ENCODE measurements around the gene COPS9. TPM values are rescaled to one million over a fixed set of nuclear protein-coding genes. Genes with fewer than 3 reads are reported as not detected.
A peak's percentile ranks its signal among the peaks of the same experiment; 100 is the strongest.

COPS9 gene
- total and polyA plus RNA-seq, 2 donors (not counting 1 experiment from before 2014, with no cell fraction given), result 48.7 to 69.9 TPM

- peak overlapping the region; percentile 93 for H3K4me3 Mint-ChIP-seq
- no peaks in the 10 kb centered on the region for H3K9me3 Mint-ChIP-seq (ENCODE audit: insufficient read depth)
- peak overlapping the region; percentile 61 for H3K27ac Mint-ChIP-seq
- peaks cover 19% of the 10 kb centered on the region for H4K20me1 ChIP-seq (ENCODE audit: control insufficient read depth, insufficient read depth, low read length, poor library complexity, severe bottlenecking)
- ATAC-seq (ENCODE audit: low read depth) (no peak), DNase-seq (no peak)
- no peak overlapping the region for H3K4me3 ChIP-seq (ENCODE audit: control extremely low read depth in 1 of 5, extremely low read depth in 1 of 5, insufficient read depth in 1 of 5, low read depth in 2 of 5, low read length in 4 of 5)
- H3K79me2 ChIP-seq (ENCODE audit: control insufficient read depth, insufficient read depth, low read length), result peaks cover 33% of the 10 kb centered on the region
- POLR2A ChIA-PET, result no interaction called here
- peaks cover 0 to 36% of the 10 kb centered on the region in 2 experiments for H3K36me3 ChIP-seq (replicated peaks in 1 of 2; ENCODE audit: control extremely low read depth in 1 of 2, control insufficient read depth in 1 of 2, extremely low read depth in 1 of 2, insufficient read depth in 2 of 2, low read length in 1 of 2)
- H3K27me3 ChIP-seq (replicated peaks in 1 of 4; ENCODE audit: control extremely low read depth in 1 of 4, control insufficient read depth in 3 of 4, insufficient read depth in 4 of 4, low read length in 3 of 4), result no peaks in the 10 kb centered on the region
- no peak overlapping the region for H3K27ac ChIP-seq (ENCODE audit: low read length in 2 of 2)
- no peak overlapping the region for H3K9ac ChIP-seq (ENCODE audit: low read length)
- CTCF ChIA-PET, result interaction anchor here (1.6 kb wide), 1 partner anchor 9 kb away, joined by 6 read pairs; no protein-coding TSS in a partner anchor
- H3K27me3 Mint-ChIP-seq, result peaks cover 3% of the 10 kb centered on the region
- no peak overlapping the region for H3K4me2 ChIP-seq (replicated peaks; ENCODE audit: low read depth, low read length, poor library complexity, severe bottlenecking)
- H3K4me1 ChIP-seq (ENCODE audit: control insufficient read depth in 2 of 2, insufficient read depth in 2 of 2, low read length in 2 of 2), result peaks cover 12 to 22% of the 10 kb centered on the region in 2 donors
- H3K9me3 ChIP-seq (ENCODE audit: control extremely low read depth in 1 of 3, control insufficient read depth in 2 of 3, insufficient read depth in 1 of 3, low read length in 2 of 3), result no peaks in the 10 kb centered on the region
- 95% methylated on average over 6 of the region's 6 CpGs for WGBS (ENCODE audit: insufficient coverage)
- no peak overlapping the region for H2AFZ ChIP-seq (ENCODE audit: insufficient read depth, low read depth, low read length, poor library complexity, severe bottlenecking)
- peaks cover 29% of the 10 kb centered on the region for H3K4me1 Mint-ChIP-seq
- intact Hi-C loops (cut with micrococcal nuclease), result no loop called here
- no peak for TF ChIP-seq EZH2 (IDR thresholded peaks at IDR 0.05; ENCODE audit: borderline replicate concordance, insufficient read depth, low read depth, low read length, poor library complexity, severe bottlenecking)
- TF ChIP-seq CTCF (IDR thresholded peaks at IDR 0.05), result no peak
Measured at GRCh38 chr2:240134466-240134865, 1.6 kb downstream of the COPS9 start.

GRCh38 chr2:240133401-240133800 is 2.7 kb downstream of the COPS9 start:
- H3K4me1 ChIP-seq (ENCODE audit: control insufficient read depth in 2 of 2, insufficient read depth in 2 of 2, low read length in 2 of 2), result peaks cover 12 to 22% of the 10 kb centered on the region in 2 donors
- H2AFZ ChIP-seq (ENCODE audit: insufficient read depth, low read depth, low read length, poor library complexity, severe bottlenecking), result no peak overlapping the region
- peaks cover 0 to 45% of the 10 kb centered on the region in 2 experiments for H3K36me3 ChIP-seq (replicated peaks in 1 of 2; ENCODE audit: control extremely low read depth in 1 of 2, control insufficient read depth in 1 of 2, extremely low read depth in 1 of 2, insufficient read depth in 2 of 2, low read length in 1 of 2)
- no peak overlapping the region for H3K4me3 ChIP-seq (ENCODE audit: control extremely low read depth in 1 of 5, extremely low read depth in 1 of 5, insufficient read depth in 1 of 5, low read depth in 2 of 5, low read length in 4 of 5)
- DNase-seq, result no peak
- Mint-ChIP-seq H3K4me1 (peaks cover 29% of the 10 kb centered on the region), H3K9me3 (ENCODE audit: insufficient read depth) (no peaks in the 10 kb centered on the region), H3K27ac (no peak overlapping the region), H3K27me3 (no peaks in the 10 kb centered on the region), H3K4me3 (peak overlapping the region; percentile 45)
- ATAC-seq (ENCODE audit: low read depth), result no peak
- H3K9me3 ChIP-seq (ENCODE audit: control extremely low read depth in 1 of 3, control insufficient read depth in 2 of 3, insufficient read depth in 1 of 3, low read length in 2 of 3), result no peaks in the 10 kb centered on the region
- POLR2A ChIA-PET, result no interaction called here
- H3K4me2 ChIP-seq (replicated peaks; ENCODE audit: low read depth, low read length, poor library complexity, severe bottlenecking), result no peak overlapping the region
- intact Hi-C loops (cut with micrococcal nuclease), result no loop called here
- no peak overlapping the region for H3K27ac ChIP-seq (ENCODE audit: low read length in 2 of 2)
- peaks cover 19% of the 10 kb centered on the region for H4K20me1 ChIP-seq (ENCODE audit: control insufficient read depth, insufficient read depth, low read length, poor library complexity, severe bottlenecking)
- CTCF ChIA-PET, result interaction anchor here (1.2 to 2.2 kb wide), 2 partner anchors 9 to 12 kb away, joined by 3 to 9 read pairs; no protein-coding TSS in a partner anchor
- 95% methylated on average over 10 of the region's 10 CpGs for WGBS (ENCODE audit: insufficient coverage)
- H3K27me3 ChIP-seq (replicated peaks in 1 of 4; ENCODE audit: control extremely low read depth in 1 of 4, control insufficient read depth in 3 of 4, insufficient read depth in 4 of 4, low read length in 3 of 4), result no peaks in the 10 kb centered on the region
- no peak for TF ChIP-seq CTCF (IDR thresholded peaks at IDR 0.05)
- no peak for TF ChIP-seq EZH2 (IDR thresholded peaks at IDR 0.05; ENCODE audit: borderline replicate concordance, insufficient read depth, low read depth, low read length, poor library complexity, severe bottlenecking)
- no peak overlapping the region for H3K9ac ChIP-seq (ENCODE audit: low read length)
- H3K79me2 ChIP-seq (ENCODE audit: control insufficient read depth, insufficient read depth, low read length), result peaks cover 31% of the 10 kb centered on the region

Data from B cell (primary cell).